Stimulated activated CD8-positive, alpha-beta memory T cell treated with anti-CD3 and anti-CD28 coated beads, Interleukin-15, amount 100 ng/mL, for 48 hours (primary cell): Measurements from ENCODE around the gene CCL8.

Experiments used
- DNase-seq, 2 donors: peaks; one replicate each; pipeline ENCODE4 v3.0.0-alpha.2; 2020; ENCODE audit warnings: low read depth in 2 of 2

CCL8 gene

GRCh38 chr17:34367486-34368195 is 48.4 kb downstream of the CCL8 start:
- DNase-seq, result no peak

DNA sequence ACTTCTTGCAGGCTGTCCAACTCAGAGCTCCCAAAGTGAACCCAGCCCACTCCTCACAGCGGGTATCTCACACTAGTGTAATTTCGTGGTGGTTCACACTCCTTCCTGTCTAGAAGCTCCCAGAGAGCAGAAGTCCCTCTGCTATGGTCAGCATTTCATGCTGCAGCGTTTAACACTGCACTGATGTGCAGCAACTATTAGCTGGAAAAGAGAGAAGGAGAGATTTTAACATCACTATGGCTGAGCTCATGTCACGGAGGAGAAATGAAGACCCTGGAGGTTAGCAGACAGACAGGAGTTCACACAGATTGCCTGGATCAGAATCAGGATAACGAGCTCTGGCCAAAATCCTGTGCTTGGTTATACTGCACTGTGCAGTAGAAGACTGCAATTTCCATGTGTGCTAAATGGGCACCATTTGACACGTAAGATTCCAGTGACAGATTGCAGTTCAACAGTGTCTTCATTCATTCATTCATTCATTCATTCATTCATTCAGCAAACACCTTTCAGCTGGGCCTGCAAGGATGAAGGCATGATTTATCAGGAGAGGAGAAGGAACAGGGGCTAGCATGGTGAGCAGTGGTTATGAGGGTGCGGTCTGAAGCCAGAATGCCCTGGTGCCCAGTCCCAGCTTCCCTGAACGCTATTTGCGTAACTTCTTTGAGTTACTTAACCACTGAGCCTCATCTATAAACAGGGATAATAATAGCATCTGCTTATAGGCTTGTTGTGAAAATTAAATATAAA is 49.1 kb downstream of the CCL8 start:
- no peak for DNase-seq

GRCh38 chr17:34368946-34369500 is 49.8 kb downstream of the CCL8 start:
- no peak for DNase-seq

DNA sequence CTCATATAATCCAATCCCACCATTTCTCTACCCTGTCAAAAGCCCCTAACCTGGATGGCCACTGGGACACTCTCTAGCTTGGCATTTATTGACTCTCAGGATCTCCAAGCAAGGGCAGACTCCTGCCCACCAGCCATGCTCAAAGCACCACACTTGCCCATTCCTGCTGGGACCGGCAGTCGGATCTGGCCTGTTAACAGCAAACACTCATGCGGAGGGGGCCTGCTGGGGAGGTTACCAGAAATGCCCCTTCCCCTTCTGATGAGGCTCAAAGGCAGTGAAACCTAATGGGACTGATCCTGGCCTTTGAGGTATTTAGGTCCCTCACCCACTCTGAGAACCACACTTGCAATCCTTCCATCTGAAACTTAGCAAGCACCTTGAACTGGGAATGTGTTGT is 50.3 kb downstream of the CCL8 start:
- DNase-seq, result no peak

GRCh38 chr17:34370376-34370996 is 51.3 kb downstream of the CCL8 start:
- no peak for DNase-seq

DNA sequence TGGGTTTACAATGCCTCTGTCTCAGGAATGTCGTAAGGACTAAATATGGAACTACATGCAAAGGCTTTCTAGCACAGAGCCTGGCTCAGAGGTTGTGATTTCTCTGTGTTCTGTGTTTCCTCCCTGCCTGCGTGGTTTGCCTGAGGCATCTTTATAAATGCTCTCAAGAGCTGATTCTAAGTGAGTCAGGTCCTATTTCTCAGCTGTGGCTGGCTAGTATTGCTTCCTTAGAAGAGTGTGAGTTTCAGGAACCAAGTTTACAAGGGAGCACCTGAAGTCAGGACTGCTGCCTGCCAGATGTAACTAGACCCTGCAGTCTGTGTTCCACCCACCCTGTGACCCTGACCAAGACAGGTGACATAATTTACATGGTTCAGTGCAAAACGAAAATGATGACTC is 51.8 kb downstream of the CCL8 start:
- DNase-seq, result peak in 1 of 2 donors; percentile 8
